PC-9 (cell line): Measurements from ENCODE around the gene BICC1. TPM values are rescaled to one million over a fixed set of nuclear protein-coding genes. Genes with fewer than 3 reads are reported as not detected.

Experiments used
- BruUV-seq: library from RNA; stranded (reverse); fragments of 400-500 nt; replicated peaks from 2 replicates; lab custom pipeline; 2021; lab: Mats Ljungman, UMichigan
- CTCF ChIA-PET: fragments of 300-600 bp; sonication (Branson Sonifier 250); formaldehyde crosslinking; loops from one replicate; lab custom pipeline; 2022; ENCODE audit warnings: antibody characterized with exemption; lab: Charles Lee
- POLR2A ChIA-PET: fragments of 300-600 bp; sonication (Branson Sonifier 250); formaldehyde crosslinking; loops from one replicate; lab custom pipeline; 2022; ENCODE audit warnings: antibody characterized with exemption; ENCODE audit not compliant: unreplicated experiment; lab: Charles Lee
- DNase-seq, 2 experiments: peaks; one replicate each; pipeline versions ENCODE4 v3.0.0 to v3.0.0-alpha.2; 2015 to 2022; ENCODE audit warnings: mixed read lengths in 1 of 2
- H2AFZ ChIP-seq: fragments of 200-600 bp; sonication (generic); 2 replicates; pipeline ENCODE4 v1.8.1; 2017; ENCODE audit warnings: antibody characterized with exemption
- H3F3A ChIP-seq: fragments of 200-600 bp; sonication (generic); 2 replicates; pipeline ENCODE4 v1.8.1; 2017; ENCODE audit warnings: antibody characterized with exemption, mild to moderate bottlenecking, low read depth; ENCODE audit not compliant: insufficient read depth
- H3K27ac ChIP-seq: fragments of 200-600 bp; sonication (generic); 2 replicates; pipeline ENCODE4 v1.6.1; 2016; ENCODE audit warnings: mixed run types
- H3K27me3 ChIP-seq: fragments of 200-600 bp; sonication (generic); 2 replicates; pipeline ENCODE4 v1.6.1; 2016; ENCODE audit warnings: low read depth, mixed run types; ENCODE audit not compliant: insufficient read depth
- H3K36me3 ChIP-seq: fragments of 200-600 bp; sonication (generic); 2 replicates; pipeline ENCODE4 v1.6.1; 2016; ENCODE audit warnings: low read depth, mixed run types
- H3K4me1 ChIP-seq: fragments of 200-600 bp; sonication (generic); replicated peaks from 2 replicates; pipeline ENCODE4 v1.6.1; 2016; ENCODE audit warnings: mixed run types; ENCODE audit not compliant: insufficient read depth
- H3K4me2 ChIP-seq: fragments of 200-600 bp; sonication (generic); 2 replicates; pipeline ENCODE4 v1.6.1; 2017; ENCODE audit warnings: mixed run types
- H3K4me3 ChIP-seq: fragments of 200-600 bp; sonication (generic); 2 replicates; pipeline ENCODE4 v1.6.1; 2016; ENCODE audit warnings: mixed run types
- H3K79me2 ChIP-seq: fragments of 200-600 bp; sonication (generic); 2 replicates; pipeline ENCODE4 v1.6.1; 2017; ENCODE audit warnings: low read depth, mixed run types
- H3K9me2 ChIP-seq: fragments of 200-600 bp; sonication (generic); 2 replicates; pipeline ENCODE4 v1.8.1; 2017; ENCODE audit warnings: mild to moderate bottlenecking; ENCODE audit not compliant: insufficient read depth
- H3K9me3 ChIP-seq: fragments of 200-600 bp; sonication (generic); 2 replicates; pipeline ENCODE4 v1.8.1; 2016; ENCODE audit warnings: low read depth; ENCODE audit not compliant: insufficient read depth
- H4K20me1 ChIP-seq: fragments of 200-600 bp; sonication (generic); 2 replicates; pipeline ENCODE4 v1.8.1; 2017; ENCODE audit not compliant: insufficient read depth
- EZH2 ChIP-seq: fragments of 200-600 bp; sonication (generic); IDR thresholded peaks from 2 replicates; pipeline ENCODE4 v1.8.0; 2017; ENCODE audit warnings: antibody characterized with exemption, low read depth
- intact Hi-C: fragments of 100-400 bp; cut with micrococcal nuclease; formaldehyde crosslinking; loops from one replicate; pipeline ENCODE4 v1.10.0; 2022; ENCODE audit not compliant: unreplicated experiment
- total RNA-seq: library from RNA; stranded (reverse); gene quantifications from 2 replicates; pipeline ENCODE4 v1.2.3, GENCODE V29; 2021
- TF ChIP-seq, protein P1 (sequence below): fragments of 200-600 bp; sonication (generic); conservative IDR thresholded peaks from 2 replicates; pipeline ENCODE4 v1.6.1; 2017; ENCODE audit warnings: mixed run types, antibody characterized with exemption, mild to moderate bottlenecking, moderate library complexity

Gene BICC1
- total RNA-seq, 1 experiment from 2014 or later, result not detected

DNA sequence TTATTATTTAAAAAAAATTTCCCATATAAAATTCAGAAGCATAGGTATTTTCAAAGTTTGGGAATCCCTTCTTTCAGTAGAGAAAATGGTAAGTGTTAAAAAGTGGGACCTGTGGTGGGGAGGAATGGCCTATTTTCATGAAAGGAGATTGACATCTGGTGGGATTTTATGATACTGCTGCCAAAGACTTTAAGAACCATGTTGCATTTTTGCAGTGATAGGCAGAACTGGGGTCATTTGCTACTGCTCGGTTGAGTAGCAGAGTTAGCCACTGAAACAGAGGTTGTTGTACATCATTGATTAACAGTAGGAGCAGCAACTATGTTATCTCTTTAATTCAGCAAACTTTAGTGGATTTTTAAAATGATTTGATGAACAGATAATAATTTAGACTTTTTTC, 4.4 kb downstream of the BICC1 start:
- H3K4me1 ChIP-seq, result no peaks in the 10 kb centered on the region
- DNase-seq, result no peak
- no peaks in the 10 kb centered on the region for H3K79me2 ChIP-seq
- intact Hi-C loops, result no loop called here
- no peak overlapping the region for H3K4me3 ChIP-seq
- no peak overlapping the region for H2AFZ ChIP-seq
- BruUV-seq, result no TSS peak
- H3F3A ChIP-seq, result no peaks in the 10 kb centered on the region
- no peaks in the 10 kb centered on the region for H3K36me3 ChIP-seq
- ChIA-PET CTCF (no interaction called here), POLR2A (interaction anchor here (0.7 kb wide), 1 partner anchor 518 kb away, joined by 4 read pairs; no protein-coding TSS in a partner anchor)
- no peaks in the 10 kb centered on the region for H3K9me2 ChIP-seq
- no peaks in the 10 kb centered on the region for H3K27me3 ChIP-seq
- H3K9me3 ChIP-seq, result no peaks in the 10 kb centered on the region
- H3K27ac ChIP-seq, result no peak overlapping the region
- H4K20me1 ChIP-seq, result no peaks in the 10 kb centered on the region
- no peak overlapping the region for H3K4me2 ChIP-seq
- TF ChIP-seq EZH2, result no peak

DNA sequence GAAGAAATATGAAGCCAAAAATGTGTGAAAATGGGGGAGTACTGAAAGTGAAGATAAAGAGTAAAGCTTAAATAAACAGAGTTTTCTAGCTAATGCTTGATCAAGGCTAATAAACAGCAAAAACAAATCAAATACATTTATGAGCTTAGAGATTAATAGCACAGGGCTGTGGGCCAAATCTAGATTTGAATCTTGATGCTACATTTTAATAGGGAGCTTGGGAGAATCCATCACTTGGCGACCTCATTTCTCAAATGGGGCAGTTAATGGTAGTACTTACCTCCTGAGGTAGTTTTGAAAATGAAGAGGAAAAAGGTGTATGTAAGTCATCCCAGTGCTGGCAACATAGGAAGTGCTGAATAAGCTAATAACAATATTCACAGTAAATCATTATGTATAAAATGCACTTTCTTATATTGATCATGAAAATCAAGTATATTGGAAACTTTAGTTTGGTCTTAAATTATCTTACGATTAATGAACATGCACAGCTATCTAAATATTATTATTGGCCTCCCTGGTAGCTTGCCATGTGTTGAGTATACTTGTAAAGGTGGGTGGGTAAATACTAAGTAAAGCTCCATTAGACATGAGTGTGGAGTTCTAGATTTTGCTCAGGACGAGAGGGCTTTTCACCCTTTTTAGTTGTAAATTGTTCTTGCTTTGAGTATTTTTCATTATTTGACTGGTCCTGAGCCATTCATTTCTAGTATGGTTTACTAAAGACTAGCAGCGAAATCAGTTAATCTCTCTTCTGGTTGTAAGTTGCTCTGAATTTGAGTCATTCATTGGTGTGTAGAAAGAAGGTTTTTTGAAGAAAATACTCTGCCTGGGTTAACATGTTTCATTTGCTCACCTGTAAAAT, 5.1 kb downstream of the BICC1 start:
- intact Hi-C loops, result no loop called here
- no TSS peak for BruUV-seq
- no peak for DNase-seq
- Histone ChIP-seq H3K4me2 (no peak overlapping the region), H4K20me1 (no peaks in the 10 kb centered on the region), H2AFZ (no peak overlapping the region), H3K9me3 (no peaks in the 10 kb centered on the region), H3K79me2 (no peaks in the 10 kb centered on the region), H3K9me2 (no peaks in the 10 kb centered on the region), H3K4me1 (no peaks in the 10 kb centered on the region), H3K4me3 (no peak overlapping the region), H3K27me3 (no peaks in the 10 kb centered on the region), H3F3A (no peaks in the 10 kb centered on the region), H3K36me3 (no peaks in the 10 kb centered on the region), H3K27ac (no peak overlapping the region)
- ChIA-PET POLR2A (interaction anchor here (0.7 kb wide), 1 partner anchor 518 kb away, joined by 4 read pairs; no protein-coding TSS in a partner anchor), CTCF (no interaction called here)
- TF ChIP-seq EZH2, result no peak
- TF ChIP-seq, protein P1, sequence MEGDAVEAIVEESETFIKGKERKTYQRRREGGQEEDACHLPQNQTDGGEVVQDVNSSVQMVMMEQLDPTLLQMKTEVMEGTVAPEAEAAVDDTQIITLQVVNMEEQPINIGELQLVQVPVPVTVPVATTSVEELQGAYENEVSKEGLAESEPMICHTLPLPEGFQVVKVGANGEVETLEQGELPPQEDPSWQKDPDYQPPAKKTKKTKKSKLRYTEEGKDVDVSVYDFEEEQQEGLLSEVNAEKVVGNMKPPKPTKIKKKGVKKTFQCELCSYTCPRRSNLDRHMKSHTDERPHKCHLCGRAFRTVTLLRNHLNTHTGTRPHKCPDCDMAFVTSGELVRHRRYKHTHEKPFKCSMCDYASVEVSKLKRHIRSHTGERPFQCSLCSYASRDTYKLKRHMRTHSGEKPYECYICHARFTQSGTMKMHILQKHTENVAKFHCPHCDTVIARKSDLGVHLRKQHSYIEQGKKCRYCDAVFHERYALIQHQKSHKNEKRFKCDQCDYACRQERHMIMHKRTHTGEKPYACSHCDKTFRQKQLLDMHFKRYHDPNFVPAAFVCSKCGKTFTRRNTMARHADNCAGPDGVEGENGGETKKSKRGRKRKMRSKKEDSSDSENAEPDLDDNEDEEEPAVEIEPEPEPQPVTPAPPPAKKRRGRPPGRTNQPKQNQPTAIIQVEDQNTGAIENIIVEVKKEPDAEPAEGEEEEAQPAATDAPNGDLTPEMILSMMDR, result no peak

DNA sequence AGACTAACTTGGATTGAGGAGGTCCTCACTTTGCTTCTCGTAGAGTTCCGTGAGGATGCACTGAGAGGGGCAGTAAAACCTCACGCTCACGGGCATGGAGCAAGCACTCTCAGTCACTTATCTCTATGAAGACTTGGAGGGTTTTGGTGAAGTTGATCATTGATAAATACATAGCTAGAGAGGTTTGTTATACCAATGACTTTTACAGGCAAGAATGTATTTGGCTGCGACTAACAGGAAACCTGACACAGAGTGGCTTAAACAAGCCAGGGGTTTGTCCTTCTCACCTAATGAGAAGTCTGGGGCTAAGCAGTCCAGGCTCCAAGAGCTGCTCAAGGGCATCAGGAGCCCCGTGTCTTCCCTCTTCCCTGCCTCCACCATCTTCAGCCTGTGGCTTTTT, 6.1 kb downstream of the BICC1 start:
- BruUV-seq, result no TSS peak
- Histone ChIP-seq H3K36me3 (no peaks in the 10 kb centered on the region), H3K79me2 (no peaks in the 10 kb centered on the region), H3F3A (no peaks in the 10 kb centered on the region), H3K27ac (no peak overlapping the region), H3K4me2 (no peak overlapping the region), H2AFZ (no peak overlapping the region), H3K4me1 (no peaks in the 10 kb centered on the region), H3K27me3 (no peaks in the 10 kb centered on the region), H4K20me1 (no peaks in the 10 kb centered on the region), H3K9me3 (no peaks in the 10 kb centered on the region), H3K9me2 (no peaks in the 10 kb centered on the region), H3K4me3 (no peak overlapping the region)
- no peak for TF ChIP-seq EZH2
- TF ChIP-seq, protein P1, result no peak
- POLR2A ChIA-PET, result no interaction called here
- no peak for DNase-seq
- CTCF ChIA-PET, result no interaction called here
- intact Hi-C loops, result no loop called here
